ENCODE data around the gene BLOC1S5. TPM values are rescaled to one million over a fixed set of nuclear protein-coding genes. Genes with fewer than 3 reads are reported as not detected.

BLOC1S5 gene
- total and polyA plus RNA-seq, 2 of the 13 experiments (the other 11 are each of a cell fraction or from before 2014, with no cell fraction given): 10.5 to 41.5 TPM

- TF ChIP-seq MTF2 (CRISPR knock-in tag; IDR thresholded peaks at IDR 0.05; ENCODE audit: borderline replicate concordance): peak; percentile 77; the same call in 1 of the 2 replicates
- no peak for TF ChIP-seq CBX2 (IDR thresholded peaks at IDR 0.05; ENCODE audit: low read depth, low read length)
- no peak; the same call in 1 of the 2 replicates for TF ChIP-seq CBX2 (CRISPR knock-in tag; IDR thresholded peaks at IDR 0.05; ENCODE audit: low read depth)
- TF ChIP-seq THAP11 (CRISPR knock-in tag; IDR thresholded peaks at IDR 0.05): peak; percentile 67; the same call in 1 of the 2 replicates
- TF ChIP-seq, protein P1, sequence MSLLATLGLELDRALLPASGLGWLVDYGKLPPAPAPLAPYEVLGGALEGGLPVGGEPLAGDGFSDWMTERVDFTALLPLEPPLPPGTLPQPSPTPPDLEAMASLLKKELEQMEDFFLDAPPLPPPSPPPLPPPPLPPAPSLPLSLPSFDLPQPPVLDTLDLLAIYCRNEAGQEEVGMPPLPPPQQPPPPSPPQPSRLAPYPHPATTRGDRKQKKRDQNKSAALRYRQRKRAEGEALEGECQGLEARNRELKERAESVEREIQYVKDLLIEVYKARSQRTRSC (CRISPR knock-in tag; IDR thresholded peaks at IDR 0.05; ENCODE audit: low read depth): no peak
- TF ChIP-seq, protein P2, sequence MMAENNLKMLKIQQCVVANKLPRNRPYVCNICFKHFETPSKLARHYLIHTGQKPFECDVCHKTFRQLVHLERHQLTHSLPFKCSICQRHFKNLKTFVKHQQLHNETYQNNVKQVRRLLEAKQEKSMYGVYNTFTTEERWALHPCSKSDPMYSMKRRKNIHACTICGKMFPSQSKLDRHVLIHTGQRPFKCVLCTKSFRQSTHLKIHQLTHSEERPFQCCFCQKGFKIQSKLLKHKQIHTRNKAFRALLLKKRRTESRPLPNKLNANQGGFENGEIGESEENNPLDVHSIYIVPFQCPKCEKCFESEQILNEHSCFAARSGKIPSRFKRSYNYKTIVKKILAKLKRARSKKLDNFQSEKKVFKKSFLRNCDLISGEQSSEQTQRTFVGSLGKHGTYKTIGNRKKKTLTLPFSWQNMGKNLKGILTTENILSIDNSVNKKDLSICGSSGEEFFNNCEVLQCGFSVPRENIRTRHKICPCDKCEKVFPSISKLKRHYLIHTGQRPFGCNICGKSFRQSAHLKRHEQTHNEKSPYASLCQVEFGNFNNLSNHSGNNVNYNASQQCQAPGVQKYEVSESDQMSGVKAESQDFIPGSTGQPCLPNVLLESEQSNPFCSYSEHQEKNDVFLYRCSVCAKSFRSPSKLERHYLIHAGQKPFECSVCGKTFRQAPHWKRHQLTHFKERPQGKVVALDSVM (CRISPR knock-in tag; IDR thresholded peaks at IDR 0.05): 0 out of 2 replicates have a peak, but pooled peaks have one; percentile 31
- TF ChIP-seq MAF1 (CRISPR knock-in tag; IDR thresholded peaks at IDR 0.05; ENCODE audit: borderline replicate concordance): no peak
- TF ChIP-seq ZNF550 (CRISPR knock-in tag; IDR thresholded peaks at IDR 0.05; ENCODE audit: borderline replicate concordance): 0 out of 2 replicates have a peak, but pooled peaks have one; percentile 54
- TF ChIP-seq SKI (IDR thresholded peaks at IDR 0.05; ENCODE audit: partially characterized antibody): peak; percentile 100
- peak; percentile 88 for TF ChIP-seq ZSCAN31 (CRISPR knock-in tag; IDR thresholded peaks at IDR 0.05; ENCODE audit: low read depth)
- peak; percentile 95 for TF ChIP-seq HMG20A (CRISPR knock-in tag; IDR thresholded peaks at IDR 0.05; ENCODE audit: borderline replicate concordance)
- no peak for TF ChIP-seq SP5 (CRISPR knock-in tag; IDR thresholded peaks at IDR 0.05; ENCODE audit: borderline replicate concordance, low read depth)
- TF ChIP-seq AGO1 (IDR thresholded peaks at IDR 0.05; ENCODE audit: low read depth, low read length, poor library complexity, severe bottlenecking): no peak
- TF ChIP-seq GFI1 (CRISPR knock-in tag; IDR thresholded peaks at IDR 0.05; ENCODE audit: borderline replicate concordance): peak; percentile 88; the same call in 1 of the 2 replicates
- TF ChIP-seq KDM1A (CRISPR knock-in tag; IDR thresholded peaks at IDR 0.05): 0 out of 2 replicates have a peak, but pooled peaks have one; percentile 46
- TF ChIP-seq MAFF (IDR thresholded peaks at IDR 0.05; ENCODE audit: low read depth, low read length): no peak
- TF ChIP-seq, protein P3, sequence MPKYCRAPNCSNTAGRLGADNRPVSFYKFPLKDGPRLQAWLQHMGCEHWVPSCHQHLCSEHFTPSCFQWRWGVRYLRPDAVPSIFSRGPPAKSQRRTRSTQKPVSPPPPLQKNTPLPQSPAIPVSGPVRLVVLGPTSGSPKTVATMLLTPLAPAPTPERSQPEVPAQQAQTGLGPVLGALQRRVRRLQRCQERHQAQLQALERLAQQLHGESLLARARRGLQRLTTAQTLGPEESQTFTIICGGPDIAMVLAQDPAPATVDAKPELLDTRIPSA (CRISPR knock-in tag; IDR thresholded peaks at IDR 0.05; ENCODE audit: borderline replicate concordance): 0 out of 2 replicates have a peak, but pooled peaks have one; percentile 29
- no peak for TF ChIP-seq ZNF737 (CRISPR knock-in tag; IDR thresholded peaks at IDR 0.05; ENCODE audit: borderline replicate concordance)
- no peak for TF ChIP-seq KLF9 (CRISPR knock-in tag; IDR thresholded peaks at IDR 0.05; ENCODE audit: low read depth)
- TF ChIP-seq, protein P4, sequence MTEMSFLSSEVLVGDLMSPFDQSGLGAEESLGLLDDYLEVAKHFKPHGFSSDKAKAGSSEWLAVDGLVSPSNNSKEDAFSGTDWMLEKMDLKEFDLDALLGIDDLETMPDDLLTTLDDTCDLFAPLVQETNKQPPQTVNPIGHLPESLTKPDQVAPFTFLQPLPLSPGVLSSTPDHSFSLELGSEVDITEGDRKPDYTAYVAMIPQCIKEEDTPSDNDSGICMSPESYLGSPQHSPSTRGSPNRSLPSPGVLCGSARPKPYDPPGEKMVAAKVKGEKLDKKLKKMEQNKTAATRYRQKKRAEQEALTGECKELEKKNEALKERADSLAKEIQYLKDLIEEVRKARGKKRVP (CRISPR knock-in tag; IDR thresholded peaks at IDR 0.05): peak in 1 of 2 experiments; percentile 86; a peak in 2 of 4 replicates
- 0 out of 2 replicates have a peak, but pooled peaks have one; percentile 35 for TF ChIP-seq ZNF329 (CRISPR knock-in tag; IDR thresholded peaks at IDR 0.05; ENCODE audit: low read depth)
- TF ChIP-seq SRSF1 (optimal IDR thresholded peaks at IDR 0.05; ENCODE audit: low read depth, low read length): no peak
- TF ChIP-seq MAZ (IDR thresholded peaks at IDR 0.05; ENCODE audit: borderline replicate concordance, low read depth, low read length): no peak
- TF ChIP-seq MAZ (CRISPR knock-in tag; IDR thresholded peaks at IDR 0.05; ENCODE audit: low read depth): peak; percentile 67; the same call in 1 of the 2 replicates
Measured at GRCh38 chr6:7974938-7975763, 89.0 kb downstream of the BLOC1S5 start (continued).
